Limb (tissue), 2 donors: ENCODE results near the gene PRDM11.

Source experiments
- DNase-seq, 2 donors: peaks; one replicate each; pipeline ENCODE4 v3.0.0-alpha.2; 2016; ENCODE audit errors: extremely low spot score in 2 of 2

The PRDM11 gene

DNA sequence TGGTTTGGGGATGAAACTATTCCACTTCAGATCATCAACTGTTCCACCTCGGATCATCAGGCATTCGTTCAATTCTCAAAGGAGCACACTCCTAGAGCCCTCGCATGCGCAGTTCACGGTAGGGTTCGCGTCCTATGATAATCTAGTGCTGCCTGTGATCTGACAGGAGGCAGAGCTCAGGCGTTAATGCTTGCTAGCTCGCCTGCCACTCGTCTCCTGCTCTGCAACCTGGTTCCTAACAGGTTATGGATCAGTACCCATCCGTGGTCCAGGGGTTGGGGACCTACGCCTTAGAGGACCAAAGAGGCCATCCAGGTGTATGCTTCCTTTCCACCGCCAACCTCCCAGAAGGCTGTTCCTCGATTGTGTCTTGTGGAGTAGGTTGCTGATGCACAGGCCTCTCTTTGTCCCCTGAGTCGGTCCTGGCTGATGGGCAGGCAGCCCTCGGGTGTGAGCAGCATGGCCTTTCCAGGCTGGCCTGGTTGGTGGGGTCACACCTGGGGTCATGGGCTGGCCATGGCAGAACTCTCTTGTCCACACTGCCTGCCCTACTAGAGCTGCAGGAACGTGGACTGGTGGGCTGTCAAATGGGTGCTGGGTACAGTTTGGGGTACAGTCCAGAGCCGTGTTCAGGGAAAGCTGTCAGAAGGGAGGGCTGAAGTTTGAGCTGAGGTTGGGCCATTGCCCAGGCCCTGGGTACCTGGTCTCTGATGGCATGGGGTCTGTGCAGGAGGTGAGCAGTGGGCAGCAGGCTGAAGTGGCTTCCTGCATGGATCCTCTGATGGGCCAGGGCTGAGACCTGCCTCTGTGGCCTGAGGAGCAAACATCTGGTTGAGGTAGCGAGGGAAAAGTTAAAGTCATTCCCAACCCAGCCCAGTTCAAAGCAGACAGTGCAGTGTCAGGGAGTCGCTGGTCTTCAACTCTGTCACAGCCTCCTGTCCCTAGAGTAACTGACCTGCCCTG, 11.1 kb downstream of the PRDM11 start:
- DNase-seq = no peak

DNA sequence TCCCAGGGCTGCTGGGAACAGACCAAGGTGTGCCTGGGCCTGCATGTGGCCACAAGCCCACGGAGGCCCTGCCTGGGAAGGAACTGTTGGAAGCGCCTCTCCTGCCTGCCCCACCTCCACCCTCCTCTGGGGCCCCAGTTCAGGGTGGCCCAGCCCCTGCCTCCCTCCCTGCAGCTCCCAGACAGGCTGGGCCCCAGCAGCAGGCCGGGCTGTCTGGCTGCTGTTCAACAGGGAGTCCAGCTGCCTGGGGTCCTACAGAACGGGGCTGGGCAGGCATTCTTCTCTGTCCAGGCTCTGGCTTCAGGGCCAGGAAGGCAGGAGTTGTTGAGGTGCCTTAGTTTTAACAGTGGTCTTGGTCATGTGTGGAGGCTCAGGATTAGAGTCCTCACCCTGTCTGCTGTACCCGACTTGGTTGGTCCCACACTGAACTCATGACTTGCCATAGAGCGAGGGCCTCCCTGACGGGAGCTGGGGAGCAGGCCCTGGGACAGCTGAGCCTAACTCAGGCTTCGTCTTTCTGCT, 11.8 kb downstream of the PRDM11 start:
- peak in 1 of 2 donors; percentile 77 for DNase-seq

DNA sequence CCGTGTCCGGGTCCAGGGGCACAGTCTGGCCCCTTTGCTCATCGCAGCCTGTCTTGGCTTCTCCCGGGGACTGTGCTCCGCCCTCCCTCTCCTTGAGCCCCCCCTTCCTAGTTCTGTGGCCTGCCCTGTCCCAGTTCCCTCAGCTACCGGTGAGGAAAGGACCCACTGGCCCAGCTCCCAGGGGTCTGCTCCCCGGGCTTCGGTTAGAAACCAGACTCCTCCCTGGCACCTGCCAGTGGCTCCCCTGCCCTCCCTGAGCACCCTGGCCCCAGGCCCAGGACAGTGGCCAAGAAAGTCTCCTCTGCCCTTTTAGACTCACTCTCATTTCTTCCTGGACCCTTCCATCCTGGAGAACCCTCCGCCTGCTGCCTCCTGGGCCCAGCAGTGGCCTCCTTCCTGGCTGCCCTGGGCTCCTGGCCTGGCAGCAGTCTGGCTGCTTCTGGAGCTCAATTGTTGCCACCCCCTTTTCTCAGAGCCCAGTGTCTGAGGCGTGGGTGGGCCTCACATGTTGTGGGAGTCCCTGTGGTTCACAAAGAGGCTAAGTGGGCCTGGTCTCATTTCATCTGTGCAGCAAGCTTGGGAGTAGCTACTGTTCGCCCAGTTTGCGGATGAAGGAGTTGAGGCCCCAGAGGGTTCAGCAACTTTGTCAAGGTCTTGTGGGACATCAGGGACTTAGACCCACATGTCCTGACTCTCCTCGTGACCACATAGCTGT, 12.6 kb downstream of the PRDM11 start:
- DNase-seq = no peak

DNA sequence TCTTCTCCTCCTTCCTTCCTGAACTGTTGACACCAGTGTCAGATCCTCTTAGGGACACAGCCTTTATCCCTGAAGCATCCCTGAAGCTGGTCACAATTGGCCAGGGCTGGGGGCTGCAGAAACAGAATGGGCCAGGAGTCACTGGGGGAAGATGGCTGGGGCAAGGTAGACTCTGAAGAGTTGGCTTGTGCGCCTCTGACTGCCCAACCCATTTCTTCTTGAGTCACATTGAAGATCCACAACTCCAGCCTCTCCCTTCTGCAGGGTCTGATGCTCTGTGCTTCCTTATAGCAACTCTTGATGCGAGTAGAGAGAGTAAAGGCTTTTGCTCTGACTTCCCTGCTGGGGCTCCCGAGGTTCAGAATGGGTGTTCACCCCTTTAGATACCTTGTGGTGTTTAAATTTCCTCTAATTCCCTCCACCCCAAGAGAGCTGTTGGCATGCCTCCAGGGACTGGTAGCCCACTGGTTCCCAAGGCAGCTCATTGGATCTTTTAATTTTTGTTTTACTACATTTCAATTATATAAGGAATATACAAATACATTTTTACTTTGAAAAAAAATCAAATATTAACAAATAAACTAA, 13.4 kb downstream of the PRDM11 start:
- DNase-seq = no peak

DNA sequence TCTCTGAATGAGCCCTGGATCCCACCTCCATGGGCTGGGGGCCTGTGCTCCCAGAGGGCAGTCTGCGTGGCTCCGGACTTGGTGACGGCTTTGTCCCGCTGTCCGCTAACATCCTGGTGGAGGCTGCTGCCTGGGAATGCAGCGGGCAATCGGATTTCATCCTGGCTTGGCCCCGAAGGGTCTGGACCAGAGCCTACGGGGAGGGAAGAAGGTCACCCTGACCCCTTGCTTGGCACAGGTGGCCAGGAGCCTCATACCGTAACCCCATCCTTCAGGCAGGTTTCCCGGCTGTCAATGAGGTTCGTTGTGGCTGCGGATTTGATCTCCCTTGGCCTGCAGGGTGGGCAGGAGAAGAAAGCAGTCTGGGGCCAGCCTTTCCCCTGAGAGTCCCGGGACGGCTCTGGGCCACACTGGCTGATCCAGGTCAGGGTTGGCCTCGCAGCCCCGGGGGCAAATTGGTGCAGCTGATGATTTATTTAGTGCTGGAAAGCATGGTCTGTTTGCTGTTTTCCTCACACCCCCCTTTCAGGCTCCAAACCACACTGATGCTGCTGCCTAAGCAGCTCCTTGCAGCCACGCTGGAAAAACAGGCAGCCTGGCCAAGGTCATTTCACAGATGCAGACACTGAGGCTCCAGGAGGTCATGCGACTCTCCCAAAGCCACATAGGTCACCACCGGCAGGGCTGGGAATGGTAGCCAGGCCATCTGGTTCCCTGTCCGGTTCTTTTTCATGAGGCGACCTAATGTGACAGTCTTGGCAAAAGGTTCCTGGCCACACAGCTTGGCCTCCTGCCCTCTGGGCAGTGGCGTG, 15.0 kb downstream of the PRDM11 start:
- DNase-seq = no peak

DNA sequence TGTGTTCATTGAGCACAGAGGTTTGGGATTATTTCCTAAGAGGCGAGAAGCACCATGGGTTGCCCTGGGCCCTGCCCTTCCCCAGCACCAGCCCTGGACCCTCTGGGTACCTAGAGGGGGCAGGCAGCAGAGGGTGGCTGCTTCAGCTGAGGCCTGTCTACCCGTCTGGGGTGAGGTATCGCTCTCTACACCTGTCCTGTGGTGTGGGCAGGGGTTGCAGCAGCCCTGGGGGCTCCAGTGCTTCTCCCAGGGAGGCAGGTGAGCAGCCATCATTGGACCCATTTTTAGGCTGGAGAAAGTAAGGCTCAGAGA, 15.6 kb downstream of the PRDM11 start:
- no peak for DNase-seq

DNA sequence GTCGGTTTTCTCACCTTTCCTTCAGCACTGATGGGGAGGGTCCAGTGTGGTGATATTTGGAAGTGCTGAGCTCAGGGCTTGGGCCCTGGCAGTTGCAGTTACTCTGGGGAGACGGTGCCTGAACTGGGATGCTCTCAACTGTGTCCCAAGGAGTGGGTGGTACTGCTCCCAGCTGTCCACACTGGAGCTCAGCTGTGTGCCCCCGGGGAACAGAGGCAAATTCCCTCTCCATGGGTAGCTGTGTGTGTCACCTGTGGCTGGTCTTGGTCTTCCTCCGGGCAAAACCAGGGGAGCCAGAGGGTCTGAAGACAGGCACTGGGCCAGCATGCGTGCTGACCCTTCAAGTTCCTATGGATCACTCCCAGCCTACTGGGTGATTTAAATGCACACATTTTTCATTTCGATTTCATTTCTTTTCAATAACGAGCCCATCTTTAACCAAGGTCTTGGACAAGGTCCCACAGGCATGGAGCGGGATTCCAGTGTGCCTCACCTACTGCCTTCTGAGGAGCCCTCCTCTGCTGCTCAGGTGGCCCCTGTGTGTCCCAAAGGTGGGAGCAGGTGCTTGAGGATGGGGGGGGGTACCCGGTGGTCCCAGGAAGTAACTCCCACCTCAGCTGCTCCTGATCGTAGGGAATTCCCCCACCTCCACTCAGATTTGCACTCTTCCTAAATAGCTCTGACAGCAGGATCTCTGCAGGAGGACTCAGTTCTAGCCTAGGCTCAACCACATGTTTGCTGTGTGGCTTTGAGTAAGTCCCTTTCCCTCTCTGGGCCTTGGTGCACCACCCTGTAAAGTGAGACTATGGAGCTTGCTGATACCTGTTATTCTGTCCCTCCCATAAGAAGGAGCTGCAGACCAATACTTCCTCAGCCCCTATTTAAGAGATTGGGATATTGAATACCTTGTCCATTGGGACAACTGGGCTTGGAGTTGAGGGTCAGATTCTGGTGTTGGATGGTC, 16.8 kb downstream of the PRDM11 start:
- DNase-seq = no peak

DNA sequence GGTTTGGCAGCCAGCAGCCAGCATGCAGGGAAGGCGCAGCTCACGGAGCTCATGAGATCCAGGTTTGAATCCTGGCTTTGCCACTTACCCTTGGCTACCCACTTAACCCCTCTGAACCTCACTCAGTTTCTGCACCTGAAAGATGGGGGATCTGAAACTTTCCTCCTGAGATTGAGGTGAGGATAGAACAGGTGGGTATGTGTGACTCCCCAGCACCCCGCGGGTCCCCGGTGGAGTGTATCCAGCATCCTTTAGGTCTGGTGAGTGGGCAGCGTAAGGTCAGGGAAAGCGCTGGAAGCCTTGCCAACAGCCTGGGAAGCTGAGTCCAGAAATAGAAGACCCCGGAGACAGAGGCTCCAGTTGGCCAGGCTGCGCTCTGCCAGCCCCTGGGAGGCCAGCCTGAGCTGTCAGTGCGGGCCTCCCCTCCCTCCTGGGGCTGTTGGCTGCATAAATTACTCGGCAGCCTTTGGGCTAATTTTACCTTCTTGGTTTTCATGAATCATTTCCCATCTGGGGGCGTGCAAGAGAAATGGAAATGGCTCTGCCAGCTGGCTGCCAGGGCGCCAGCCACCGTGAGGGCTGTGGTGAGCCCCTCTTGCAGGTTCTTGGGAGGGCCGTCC, 17.6 kb downstream of the PRDM11 start:
- DNase-seq = no peak

DNA sequence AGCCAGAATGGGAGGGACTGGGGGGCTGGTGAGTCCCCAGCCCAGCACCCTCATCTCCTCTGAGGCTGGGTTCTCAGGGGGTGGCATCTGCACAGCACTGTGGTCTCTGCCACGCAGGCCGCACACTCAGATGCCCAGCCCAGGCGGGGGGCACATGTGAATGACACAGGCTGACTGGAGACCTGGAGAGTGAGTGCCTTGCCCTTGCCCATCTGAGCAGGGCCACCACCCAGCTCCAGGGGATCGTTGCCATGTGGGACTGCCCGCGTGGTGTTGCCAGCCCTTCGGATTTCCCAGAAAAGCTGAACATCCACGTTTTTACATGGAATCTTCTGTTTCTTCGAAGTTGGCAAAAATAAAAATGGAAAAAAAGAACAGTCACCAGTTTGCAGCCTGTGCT, 18.9 kb downstream of the PRDM11 start:
- DNase-seq = no peak

DNA sequence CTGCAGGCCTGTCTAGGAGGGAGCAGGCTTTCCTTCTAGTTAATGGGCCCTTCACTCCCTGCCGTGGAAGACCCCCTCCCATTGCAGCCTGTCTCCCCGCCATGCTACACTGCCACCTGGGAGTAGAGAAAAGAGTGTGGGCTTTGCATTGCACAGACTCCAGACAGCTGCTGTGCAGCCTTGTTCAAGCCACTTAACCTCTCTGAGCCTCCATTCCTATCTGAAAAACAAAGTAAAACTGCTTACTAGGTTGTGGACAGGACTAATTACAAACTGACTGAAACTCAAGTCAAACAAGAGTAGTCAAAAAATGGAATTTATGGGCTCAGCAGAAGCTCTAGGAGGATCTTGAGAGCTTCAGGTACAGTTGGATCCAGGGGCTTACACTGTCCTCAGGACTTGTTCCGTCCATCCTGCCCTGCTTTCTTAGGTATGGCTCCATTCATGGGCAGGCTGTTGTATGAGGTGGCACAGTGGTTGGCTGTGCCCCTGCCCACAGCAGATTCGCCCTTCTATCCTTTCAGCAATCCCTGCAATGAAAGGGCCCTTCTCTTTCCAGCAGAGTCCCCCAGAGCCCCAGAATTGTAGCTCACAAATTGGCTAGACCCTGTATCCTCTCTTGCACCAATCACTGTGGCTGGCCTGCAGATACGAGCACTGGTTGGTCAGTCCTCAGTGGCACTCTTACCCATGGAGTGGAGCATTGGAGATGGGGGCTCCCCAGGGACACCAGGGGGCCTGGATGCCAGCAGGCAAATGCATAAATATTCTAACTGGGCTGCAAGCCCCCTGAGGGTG, 19.6 kb downstream of the PRDM11 start:
- no peak for DNase-seq

DNA sequence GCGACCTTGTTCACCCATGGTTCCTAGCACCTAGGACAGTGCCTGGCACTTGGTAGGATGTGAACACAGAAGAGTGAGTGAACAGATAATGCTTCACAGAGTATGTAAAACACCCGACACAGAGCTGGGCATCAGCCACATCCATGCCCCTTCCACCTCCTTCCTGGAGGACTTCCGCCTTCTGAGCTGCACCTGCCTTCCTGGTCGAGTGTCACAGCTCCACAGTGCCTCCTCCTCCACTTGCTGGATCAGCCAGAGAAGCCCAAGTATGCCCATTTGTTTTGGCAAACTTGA, 20.1 kb downstream of the PRDM11 start:
- DNase-seq = no peak

DNA sequence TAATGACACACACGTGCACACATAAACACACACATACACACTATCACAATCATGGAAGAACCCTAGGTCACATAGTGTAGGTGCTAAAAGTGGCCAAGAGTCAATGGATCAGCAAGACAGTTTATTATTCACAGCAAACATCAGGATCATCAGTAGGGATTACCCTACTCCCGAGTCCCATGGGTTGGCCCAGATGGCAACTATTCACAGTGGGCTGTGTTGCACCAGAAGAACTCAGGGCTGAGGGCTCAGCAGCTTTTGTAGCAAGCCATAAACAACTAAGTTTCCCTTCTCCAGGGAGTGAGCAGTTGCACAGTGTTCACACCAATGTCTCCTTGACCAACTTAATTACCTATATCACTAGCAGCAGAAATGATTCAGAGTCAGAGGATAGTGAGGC, 20.8 kb downstream of the PRDM11 start:
- DNase-seq = no peak

DNA sequence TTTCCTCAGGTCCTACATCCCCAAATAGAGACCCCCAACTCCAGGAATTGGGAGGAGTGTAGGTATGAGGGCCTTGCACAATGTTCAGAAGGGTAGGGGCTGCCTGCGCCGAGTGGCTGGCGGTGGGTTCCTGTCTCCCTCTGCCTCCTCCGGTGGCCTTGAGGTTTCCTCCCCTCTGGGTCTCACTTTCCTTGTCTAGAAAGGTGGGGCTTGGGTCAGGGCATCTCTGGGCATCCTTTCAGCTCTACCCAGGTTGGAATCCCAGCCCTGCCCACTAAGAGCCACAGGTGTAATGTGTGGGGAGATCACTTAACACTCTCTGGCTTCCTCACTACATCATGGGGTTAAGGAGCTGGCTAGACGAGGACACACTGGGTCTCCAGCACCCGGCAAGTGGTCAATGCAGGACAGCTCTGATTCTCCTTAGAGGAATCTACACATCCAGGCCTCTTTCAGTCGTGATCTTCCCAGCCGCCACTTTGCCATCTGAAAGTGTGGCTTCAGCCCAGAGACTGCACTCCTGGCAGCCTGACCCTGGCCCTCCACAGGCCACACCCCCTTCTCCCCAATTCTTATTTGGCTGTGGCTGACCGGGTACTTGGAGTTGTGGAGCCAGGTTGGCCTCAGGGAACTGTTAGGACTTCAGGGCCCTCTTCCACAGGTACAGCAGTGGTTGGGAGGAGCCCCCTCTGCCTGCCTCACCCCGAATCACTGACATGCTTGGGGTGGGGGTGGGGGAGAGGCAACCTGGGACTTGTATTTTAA, 22.1 kb downstream of the PRDM11 start:
- no peak for DNase-seq

DNA sequence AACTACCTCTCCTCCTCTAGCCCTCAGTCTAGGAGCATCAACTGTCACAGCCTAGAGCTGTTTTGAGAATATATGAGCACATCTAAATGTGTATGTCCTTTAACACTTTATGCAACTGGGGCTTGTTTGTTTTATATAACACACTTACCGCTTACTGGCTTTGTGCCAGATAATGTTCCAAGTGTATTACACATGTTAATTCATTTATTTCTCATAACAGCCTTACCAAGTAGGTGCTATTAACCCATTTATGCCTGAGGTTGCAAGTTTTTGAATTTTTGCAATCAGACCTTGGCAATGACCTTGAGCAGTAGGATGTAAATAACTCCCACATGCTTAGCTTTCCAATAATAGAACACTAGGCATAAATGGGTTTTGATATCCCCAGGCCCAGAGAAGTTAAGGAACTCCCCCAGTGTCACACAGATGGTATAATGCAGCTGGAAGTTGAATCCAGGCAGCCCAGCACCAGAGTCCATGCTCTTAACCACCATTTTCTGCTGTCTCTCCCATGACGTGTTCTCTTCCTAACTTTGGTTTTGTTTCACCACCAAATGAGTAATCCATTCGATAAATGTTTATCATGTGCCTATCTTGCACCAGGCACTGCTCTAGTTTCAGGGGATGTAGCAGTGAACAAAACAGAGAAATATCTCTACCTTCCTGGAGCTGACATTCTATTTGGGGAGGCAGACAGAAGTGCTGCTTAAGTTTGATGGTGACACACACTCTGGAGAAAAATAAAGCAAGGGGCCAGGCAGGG, 23.1 kb downstream of the PRDM11 start:
- no peak for DNase-seq

DNA sequence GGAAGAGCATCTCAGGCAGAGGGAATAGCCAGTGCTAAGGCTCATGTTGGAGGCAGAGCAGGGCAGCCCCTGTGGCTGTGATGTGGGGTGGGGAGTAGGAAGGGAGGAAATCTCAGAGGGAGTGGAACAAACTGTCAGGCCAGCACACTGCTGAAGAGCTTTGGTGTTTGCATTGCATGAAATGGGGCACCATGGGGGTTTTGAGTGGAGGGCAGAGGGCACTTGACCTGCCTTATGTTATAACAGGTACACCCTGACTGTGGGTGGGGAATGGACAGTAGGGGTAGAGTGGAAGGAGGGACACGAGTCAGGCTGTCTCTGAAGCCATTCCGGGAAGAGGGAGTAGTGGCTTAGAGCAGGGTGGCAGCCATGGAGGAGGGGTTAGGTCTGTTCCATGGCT, 24.0 kb downstream of the PRDM11 start:
- no peak for DNase-seq

DNA sequence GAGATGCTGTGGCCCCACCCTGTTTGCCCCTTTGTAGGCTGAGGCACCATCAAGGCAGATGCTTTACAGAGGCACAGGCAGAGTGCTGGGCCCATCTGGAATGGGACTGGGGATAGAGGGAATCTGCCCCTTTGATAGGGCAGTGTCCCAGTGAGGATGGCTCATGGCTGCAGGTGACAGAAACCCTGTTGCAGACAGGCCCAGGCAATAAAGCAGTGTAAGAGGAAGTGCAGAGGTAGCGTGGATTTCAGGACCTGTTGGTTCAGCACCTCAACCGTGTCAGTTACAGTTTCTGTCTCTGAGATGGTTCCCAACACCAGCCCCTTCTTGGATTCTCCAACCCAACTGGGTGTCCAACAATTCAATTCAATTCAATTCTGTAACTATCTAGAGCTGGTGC, 25.1 kb downstream of the PRDM11 start:
- DNase-seq = no peak

DNA sequence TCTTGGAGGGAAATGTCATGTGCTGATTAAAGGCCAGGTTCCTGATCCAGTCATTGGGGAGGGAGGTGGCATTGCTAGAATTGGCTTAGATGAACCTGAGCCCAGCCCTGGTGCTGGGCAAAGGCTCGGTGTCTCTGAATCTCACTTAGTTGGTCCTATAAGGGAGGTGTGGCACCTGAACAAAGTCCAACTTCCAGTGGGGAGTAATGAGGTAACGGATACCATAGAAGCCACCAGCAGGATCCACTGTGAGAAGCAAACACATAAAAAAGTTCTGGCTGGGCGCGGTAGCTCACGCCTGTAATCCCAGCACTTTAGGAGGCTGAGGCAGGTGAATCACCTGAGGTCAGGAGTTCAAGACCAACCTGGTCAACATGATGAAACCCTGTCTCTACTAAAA, 26.6 kb downstream of the PRDM11 start:
- DNase-seq = no peak
